ENCODE results near the gene LOXL3. TPM values are rescaled to one million over a fixed set of nuclear protein-coding genes. Genes with fewer than 3 reads are reported as not detected.

LOXL3 gene
- total RNA-seq, 4 donors from 2014 or later = 0.48 to 4.3 (median 3.2) TPM; not detected in 1

GRCh38 chr2:74524955-74525716, 28.6 kb downstream of the LOXL3 start:
- H3K27ac ChIP-seq = peak overlapping the region; percentile 16 to 83 (median 67)
- no peak for TF ChIP-seq CTCF (IDR thresholded peaks at IDR 0.05)
- TF ChIP-seq POLR2A (IDR thresholded peaks at IDR 0.05) = no peak

GRCh38 chr2:74524005-74524404, 29.7 kb downstream of the LOXL3 start:
- Histone ChIP-seq H3K4me3 (no peak overlapping the region), H3K9me3 (no peaks in the 10 kb centered on the region), H3K27ac (no peak overlapping the region), H3K36me3 (peaks cover 7 to 29% (median 11%) of the 10 kb centered on the region in 3 donors), H3K27me3 (peaks cover 0 to 22% (median 0%) of the 10 kb centered on the region in 4 donors), H3K4me1 (peaks cover 10 to 36% (median 13%) of the 10 kb centered on the region in 3 donors)
- TF ChIP-seq CTCF (IDR thresholded peaks at IDR 0.05) (no peak), POLR2A (IDR thresholded peaks at IDR 0.05) (no peak)
- DNase-seq = no peak
- WGBS, 2 donors = 70 to 94% methylated on average over 4 to 9 of the region's 9 CpGs
- intact Hi-C loops (cut with DNase I) = no loop called here

More at GRCh38 chr2:74524955-74525716, 28.6 kb downstream of the LOXL3 start:
- peaks cover 10 to 38% (median 14%) of the 10 kb centered on the region in 3 donors for H3K4me1 ChIP-seq
- H3K9me3 ChIP-seq = no peaks in the 10 kb centered on the region
- 85 to 89% methylated on average over 8 of the region's 10 CpGs for WGBS, 2 donors
- H3K27me3 ChIP-seq = peaks cover 0 to 11% (median 0%) of the 10 kb centered on the region in 4 donors
- intact Hi-C loops (cut with DNase I) = loop anchor here (5.0 kb wide), 1 partner anchor 43 kb away; the partner anchor contains the start of genes CCDC142 and TTC31
- peaks cover 7 to 29% (median 11%) of the 10 kb centered on the region in 3 donors for H3K36me3 ChIP-seq
- no peak for DNase-seq
- peak overlapping the region in 1 of 4 donors; percentile 28 for H3K4me3 ChIP-seq

GRCh38 chr2:74522516-74522915, 31.2 kb downstream of the LOXL3 start:
- 83% methylated on average over 3 of the region's 3 CpGs for WGBS, 2 donors
- intact Hi-C loops (cut with DNase I) = no loop called here

GRCh38 chr2:74516650-74517049, 37.1 kb downstream of the LOXL3 start:
- H3K4me1 ChIP-seq = peaks cover 14 to 39% (median 29%) of the 10 kb centered on the region in 3 donors
- WGBS, 2 donors = 66 to 70% methylated on average over 4 to 11 of the region's 13 CpGs
- no peak overlapping the region for H3K27ac ChIP-seq
- intact Hi-C loops (cut with DNase I) = no loop called here
- no peak for DNase-seq
- TF ChIP-seq POLR2A (IDR thresholded peaks at IDR 0.05) (no peak), CTCF (IDR thresholded peaks at IDR 0.05) (no peak)
- no peaks in the 10 kb centered on the region for H3K36me3 ChIP-seq
- no peaks in the 10 kb centered on the region for H3K9me3 ChIP-seq
- peaks cover 41 to 96% (median 45%) of the 10 kb centered on the region in 4 donors for H3K27me3 ChIP-seq
- peak overlapping the region in 2 of 4 donors; percentile 43 to 60 for H3K4me3 ChIP-seq

More at GRCh38 chr2:74522516-74522915, 31.2 kb downstream of the LOXL3 start:
- TF ChIP-seq POLR2A (IDR thresholded peaks at IDR 0.05) = no peak
- TF ChIP-seq CTCF (IDR thresholded peaks at IDR 0.05) = no peak
- no peak for DNase-seq
- Histone ChIP-seq H3K27me3 (peaks cover 0 to 37% (median 0%) of the 10 kb centered on the region in 4 donors), H3K4me1 (peaks cover 0 to 22% (median 0%) of the 10 kb centered on the region in 3 donors), H3K9me3 (no peaks in the 10 kb centered on the region), H3K36me3 (peaks cover 7 to 22% (median 11%) of the 10 kb centered on the region in 3 donors), H3K4me3 (no peak overlapping the region), H3K27ac (no peak overlapping the region)

GRCh38 chr2:74515981-74516633, 37.6 kb downstream of the LOXL3 start:
- no peak for TF ChIP-seq POLR2A (IDR thresholded peaks at IDR 0.05)
- no peak for TF ChIP-seq CTCF (IDR thresholded peaks at IDR 0.05)
- no peaks in the 10 kb centered on the region for H3K9me3 ChIP-seq
- DNase-seq = no peak
- intact Hi-C loops (cut with DNase I) = no loop called here
- peak overlapping the region in 3 of 4 donors; percentile 20 to 60 (median 43) for H3K4me3 ChIP-seq
- H3K4me1 ChIP-seq = peaks cover 14 to 39% (median 29%) of the 10 kb centered on the region in 3 donors
- no peaks in the 10 kb centered on the region for H3K36me3 ChIP-seq
- H3K27me3 ChIP-seq = peaks cover 41 to 98% (median 48%) of the 10 kb centered on the region in 4 donors
- WGBS, 2 donors = 5 to 13% methylated on average over 6 to 8 of the region's 72 CpGs
- no peak overlapping the region for H3K27ac ChIP-seq
